ENCODE data around the gene KLHL24.
"Not testable (repeated sequence)": the region's sequence is repeated elsewhere in the genome, so short reads cannot be mapped to it uniquely, and the experiment has no call there.

KLHL24 gene

DNA sequence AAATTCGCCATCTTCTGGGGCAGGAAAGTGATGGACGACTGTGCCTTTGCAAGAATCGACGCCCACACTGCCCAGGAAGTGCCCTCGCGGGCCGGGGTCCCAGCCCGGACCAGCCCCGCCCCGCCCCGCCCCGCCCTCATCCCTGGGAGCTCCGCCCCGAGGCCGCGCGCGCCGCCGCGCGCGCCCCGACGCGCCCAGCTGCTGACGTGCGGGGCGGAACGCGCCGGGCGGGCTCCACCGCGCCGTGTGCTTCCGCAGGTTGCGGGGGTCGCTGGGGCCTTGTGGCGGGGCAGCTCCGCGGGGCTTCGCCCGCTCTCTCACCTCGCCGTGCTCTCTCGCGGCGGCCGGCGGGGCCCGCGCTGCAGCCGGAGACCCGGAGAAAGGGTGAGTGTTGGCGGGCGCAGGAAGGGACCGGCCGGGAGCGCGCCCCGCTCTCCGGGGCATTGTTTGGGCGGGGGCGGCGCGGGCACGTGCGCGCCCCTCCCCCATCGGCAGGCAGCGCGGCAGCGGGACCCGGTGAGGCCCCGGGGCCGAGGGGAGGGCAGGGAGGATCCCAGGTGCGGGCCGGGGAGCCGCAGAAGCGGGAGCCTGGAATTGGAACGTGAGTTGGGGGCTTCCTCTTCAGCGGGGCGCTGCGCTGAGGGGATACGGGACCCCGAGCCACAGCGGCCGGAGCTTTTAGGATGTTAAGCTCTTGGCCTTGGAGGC lies 62.3 kb downstream of the KLHL24 start, which contains the start of gene YEATS2:
TSS of gene YEATS2 (plus strand) at position 188 of the 708 bp plus-strand sequence. CDS start 17,366 bp downstream, outside the sequence.
- DNase-seq (ENCODE audit: low spot score): peak; percentile 75

DNA sequence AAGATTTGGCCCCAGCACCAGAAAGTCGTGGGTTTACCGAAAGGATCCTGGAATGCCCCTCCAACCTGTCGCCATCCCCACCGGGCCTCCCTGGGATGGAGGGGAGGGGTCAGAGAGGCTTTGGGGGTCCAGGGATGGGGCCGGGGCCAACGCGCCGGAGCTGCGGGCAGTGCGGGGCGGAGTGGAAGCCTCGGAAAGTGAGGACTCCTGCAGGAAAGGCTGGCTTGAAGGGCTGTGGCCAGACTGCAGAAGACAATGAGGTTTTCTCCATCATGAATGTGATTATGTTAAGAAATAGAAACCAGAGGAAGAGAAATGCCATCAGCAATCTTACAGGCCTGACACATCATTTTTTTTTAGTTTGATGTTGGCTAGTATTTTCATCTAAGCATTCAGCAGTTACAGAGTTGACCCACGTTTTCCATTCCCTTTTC lies 62.9 kb downstream of the KLHL24 start:
- peak; percentile 27 for DNase-seq (ENCODE audit: low spot score)

DNA sequence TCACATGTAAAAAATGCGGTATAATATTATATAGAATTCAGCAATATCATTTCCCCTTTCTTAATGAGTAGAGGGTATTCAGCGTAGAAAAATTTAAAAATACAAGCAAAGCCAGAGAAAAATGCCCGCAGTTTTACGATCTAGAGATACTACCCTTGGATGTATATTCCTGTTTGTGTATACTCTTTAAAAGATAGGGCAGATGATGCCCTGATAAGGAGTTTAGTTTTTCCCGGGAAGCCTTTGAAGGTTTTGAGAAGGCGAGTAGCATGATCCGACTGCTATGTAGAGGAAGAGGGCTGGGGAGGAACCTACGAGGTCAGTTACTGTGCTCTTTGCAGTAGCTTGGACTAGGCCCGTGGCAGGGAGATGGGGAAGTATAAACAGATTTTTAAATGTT lies 63.3 kb downstream of the KLHL24 start:
- no peak for DNase-seq (ENCODE audit: low spot score)

DNA sequence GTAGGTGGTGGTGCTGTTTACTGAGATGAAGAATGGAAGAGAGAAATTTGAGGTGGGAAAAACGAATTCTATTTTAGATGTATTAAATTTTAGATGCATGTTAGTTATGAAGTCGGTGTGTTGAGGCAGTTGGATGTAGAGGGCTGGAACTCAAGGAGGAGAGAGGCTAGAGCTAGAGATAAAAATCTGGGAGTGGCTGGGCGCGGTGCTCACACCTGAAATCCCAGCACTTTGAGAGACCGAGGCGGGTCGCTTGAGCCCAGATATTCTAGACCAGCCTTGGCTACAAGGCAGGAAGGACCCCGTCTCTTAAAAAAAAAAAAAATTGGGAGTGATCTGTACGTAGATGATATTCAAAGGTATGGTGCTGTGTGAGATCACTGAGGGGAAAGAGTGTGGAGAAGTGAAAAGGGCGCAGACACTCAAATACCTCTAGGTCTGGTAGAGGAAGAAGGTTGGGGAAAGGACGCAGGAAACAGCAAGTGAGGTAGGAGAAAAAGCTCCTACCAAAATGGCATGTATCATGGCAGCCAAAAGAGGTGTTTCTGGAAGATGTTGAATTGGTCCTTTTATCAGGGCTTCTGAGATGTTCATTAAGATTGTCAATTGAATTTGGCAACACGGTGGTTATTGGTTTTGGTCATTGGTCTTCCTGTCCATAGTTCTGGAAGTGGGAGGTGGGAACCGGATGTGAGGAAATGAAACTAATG lies 64.0 kb downstream of the KLHL24 start:
- peak; percentile 27 for DNase-seq (ENCODE audit: low spot score)

DNA sequence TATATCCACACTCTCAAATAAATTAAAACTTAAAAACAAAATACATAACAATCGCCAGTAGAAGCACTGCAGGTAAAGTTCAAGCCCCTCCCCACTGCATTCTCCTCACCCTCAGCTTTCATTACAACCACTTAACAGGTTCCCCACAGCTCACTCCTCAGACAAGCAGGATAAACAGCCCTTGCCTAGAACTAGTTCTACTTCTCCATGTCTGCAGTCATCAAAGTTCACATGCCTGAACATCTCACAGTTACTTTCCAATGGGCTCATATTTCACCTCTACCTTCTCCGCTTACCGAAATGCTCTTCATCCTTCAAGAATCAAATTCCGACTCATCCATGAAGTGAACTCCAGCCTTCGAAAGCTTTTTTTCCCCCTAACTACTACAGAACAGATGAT lies 66.3 kb downstream of the KLHL24 start:
- DNase-seq (ENCODE audit: low spot score): no peak

DNA sequence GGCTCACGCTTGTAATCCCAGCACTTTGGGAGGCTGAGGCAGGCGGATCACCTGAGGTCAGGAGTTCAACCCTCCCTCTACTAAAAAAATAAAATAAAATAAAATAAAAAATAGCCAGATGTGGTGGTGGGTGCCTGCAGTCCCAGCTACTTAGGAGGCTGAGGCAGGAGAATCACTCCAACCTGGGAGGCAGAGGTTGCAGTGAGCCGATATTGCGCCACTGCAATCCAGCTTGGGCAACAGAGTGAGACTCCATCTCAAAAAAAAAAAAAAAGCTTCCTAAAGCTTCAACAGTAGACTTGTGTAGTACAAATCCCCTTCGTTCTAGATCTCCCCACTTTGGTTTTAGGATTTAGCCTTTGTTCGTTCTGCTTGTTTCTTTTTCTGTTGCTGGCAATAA lies 68.5 kb downstream of the KLHL24 start:
- DNase-seq (ENCODE audit: low spot score): not testable (repeated sequence)

DNA sequence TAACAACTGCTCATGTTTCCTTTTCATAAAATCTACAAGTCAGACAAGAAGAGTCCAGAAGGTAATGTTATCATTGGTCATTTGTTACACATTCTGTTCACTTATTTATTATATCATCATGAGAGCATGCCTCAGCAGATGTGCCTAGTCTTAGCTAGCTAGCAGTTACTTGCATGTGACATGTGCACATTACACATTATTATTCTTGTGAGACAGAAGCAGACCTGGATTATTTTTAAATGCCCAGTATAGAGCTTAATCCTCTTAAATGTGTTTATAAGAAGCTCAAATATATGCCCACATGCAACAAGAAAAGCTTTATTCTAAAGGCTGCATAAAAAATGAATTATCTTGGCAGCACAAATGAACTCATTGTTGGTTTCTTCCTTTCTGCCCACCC lies 74.8 kb downstream of the KLHL24 start:
- DNase-seq (ENCODE audit: low spot score): no peak

DNA sequence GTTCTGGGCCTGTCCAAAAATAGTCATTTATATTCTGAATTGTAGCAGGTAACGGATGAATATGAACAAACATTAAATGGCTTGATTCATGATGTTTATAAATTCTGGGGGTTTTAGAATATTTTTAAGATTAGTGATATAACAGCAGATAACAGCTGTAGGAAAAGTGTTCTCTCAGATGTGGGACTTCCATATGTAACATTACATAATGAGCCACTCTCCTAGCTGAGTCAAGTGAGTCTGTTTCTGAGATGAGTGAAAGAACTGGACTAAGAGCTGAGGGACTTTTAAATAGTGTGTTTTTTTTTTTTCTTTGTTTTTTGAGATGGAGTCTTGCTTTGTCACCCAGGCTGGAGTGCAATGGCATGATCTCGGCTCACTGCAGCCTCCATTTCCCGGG lies 76.1 kb downstream of the KLHL24 start:
- DNase-seq (ENCODE audit: low spot score): no peak

DNA sequence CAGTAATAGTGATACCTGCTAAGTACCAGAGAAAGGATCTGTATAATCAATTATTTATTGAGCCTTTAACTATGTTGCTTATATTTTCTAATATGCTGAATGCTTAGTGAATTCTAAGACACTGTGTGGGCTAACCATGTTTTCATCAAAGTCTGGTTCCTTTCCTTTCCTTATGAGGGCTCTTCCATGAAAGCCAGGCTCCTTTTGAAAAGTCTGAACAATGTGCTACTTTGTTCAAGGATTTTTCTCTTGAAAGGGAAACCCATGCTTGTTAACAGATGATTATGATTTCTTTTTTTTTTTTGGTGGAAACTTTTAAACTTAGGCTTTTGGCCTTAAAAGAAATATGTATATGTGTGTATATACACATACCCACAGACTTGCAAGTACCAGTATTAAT lies 79.2 kb downstream of the KLHL24 start:
- no peak for DNase-seq (ENCODE audit: low spot score)

DNA sequence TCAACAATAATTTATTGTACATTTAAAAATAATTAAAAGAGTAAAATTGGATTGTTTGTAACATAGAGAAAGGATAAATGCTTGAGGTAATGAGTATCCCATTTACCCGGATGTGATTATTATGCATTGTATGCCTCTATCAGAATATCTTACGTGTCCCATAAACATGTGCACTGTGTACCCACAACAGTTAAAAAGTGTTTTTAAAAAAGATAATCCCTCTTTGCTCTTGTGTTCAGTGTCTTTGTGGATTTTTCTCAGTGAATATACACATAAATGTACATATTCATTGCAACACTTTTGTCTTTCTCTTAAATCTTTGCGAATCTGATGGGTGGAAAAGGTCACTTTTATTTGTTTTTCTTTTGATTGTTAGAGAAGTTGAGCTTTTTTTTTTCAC lies 82.6 kb downstream of the KLHL24 start:
- DNase-seq (ENCODE audit: low spot score): no peak

DNA sequence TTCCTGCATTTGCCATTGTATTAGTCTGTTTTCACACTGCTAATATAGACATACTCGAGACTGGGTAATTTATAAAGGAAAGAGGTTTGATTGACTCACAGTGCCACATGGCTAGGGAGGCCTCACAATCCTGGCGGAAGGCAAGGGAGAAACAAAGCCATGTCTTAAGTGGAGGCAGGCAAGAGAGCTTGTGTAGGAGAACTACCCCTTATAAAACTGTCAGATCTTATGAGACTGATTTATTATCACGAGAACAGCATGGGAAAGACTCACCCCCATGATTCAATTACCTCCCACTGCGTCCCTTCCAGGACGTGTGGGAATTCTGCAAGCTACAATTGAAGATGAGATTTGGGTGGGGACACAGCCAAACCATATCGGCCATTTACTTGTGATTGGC lies 90.0 kb downstream of the KLHL24 start:
- no peak for DNase-seq (ENCODE audit: low spot score)

DNA sequence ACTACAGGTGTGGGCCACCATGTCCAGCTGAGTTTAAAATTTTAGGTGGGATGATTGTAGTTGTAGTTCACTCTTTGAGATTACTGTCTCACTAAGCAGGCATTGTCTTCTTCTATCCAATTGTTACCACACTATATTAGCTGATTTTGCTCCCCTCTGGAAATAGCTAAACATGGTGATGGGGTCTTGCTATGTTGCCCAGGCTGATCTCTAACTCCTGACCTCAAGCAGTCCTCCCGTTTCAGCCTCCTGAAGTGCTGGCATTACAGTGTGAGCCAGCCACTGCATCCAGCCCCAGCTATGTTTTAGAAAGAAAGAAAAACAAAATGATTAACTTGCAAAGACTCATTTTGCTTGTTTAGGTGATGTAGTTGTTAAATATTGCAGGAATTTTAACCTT lies 92.8 kb downstream of the KLHL24 start:
- no peak for DNase-seq (ENCODE audit: low spot score)

DNA sequence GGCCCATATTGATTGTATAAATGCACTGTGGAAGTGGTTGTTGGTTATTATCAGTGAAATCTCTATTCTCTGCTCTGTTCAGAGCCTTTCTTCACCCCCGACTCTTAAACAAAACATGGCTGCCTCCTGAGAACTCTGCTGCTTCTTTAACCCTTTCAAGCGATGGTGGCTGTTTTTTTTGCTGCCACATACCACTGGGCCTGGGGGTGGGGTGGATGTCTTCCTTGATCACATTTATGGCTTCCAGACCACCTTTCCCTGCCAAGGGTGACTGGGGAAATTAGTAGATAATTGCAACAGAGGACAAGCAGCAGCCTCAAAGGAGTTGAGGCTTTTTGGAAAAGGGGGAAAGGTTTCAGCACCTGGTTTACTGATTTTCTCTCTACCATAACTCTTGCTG lies 94.9 kb downstream of the KLHL24 start:
- DNase-seq (ENCODE audit: low spot score): no peak

DNA sequence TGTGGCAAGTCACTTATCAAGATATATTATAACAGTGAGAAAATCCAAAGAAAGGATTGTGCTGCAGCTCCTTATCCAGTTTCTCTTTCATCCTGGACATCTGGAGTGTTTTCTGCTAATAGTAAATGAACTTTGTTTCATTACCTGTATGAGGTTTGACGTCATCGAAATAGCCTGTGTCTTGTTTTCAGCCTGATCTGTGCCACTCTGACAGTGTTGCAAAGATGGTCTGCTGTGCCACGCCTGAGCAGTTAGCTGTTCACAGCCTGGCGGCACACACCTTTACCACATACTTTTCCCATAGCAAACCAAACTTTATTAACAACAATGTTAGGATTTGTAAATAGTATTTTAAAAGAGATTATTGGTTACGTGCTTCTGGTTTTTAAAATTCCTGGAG lies 96.2 kb downstream of the KLHL24 start:
- no peak for DNase-seq (ENCODE audit: low spot score)

DNA sequence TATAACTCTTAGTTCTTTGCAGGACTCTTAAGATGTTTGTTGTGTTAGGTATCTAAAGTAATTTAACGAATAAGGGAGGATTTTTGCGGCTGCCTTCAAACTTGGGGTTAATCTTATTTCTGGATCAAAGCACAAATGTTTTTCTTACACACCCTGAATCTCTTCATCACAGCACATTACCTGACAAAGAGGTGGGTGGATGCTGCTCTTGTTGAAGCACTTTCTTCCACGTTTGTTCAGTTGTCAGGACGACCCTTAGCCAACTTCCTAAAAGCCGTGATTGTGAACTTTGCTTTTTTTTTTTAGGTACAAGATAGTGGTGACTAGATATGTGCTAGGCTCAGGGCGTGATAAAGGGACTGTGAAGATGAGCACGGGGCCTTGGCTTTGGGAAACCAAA lies 98.1 kb downstream of the KLHL24 start:
- DNase-seq (ENCODE audit: low spot score): no peak

Measured in activated CD4-positive, alpha-beta T cell treated with anti-CD3 and anti-CD28 coated beads, Interleukin-2, Interleukin-4, amounts not matched to agents 100 ng/mL and 50 ng/mL, durations not matched to agents 16 hours and 8 hours (primary cell).